GM13976 (cell line): ENCODE data around the gene RB1.

Source experiments
- DNase-seq: peaks from one replicate; pipeline ENCODE4 v3.0.0; 2012; ENCODE audit warnings: low spot score
- in situ Hi-C: fragments of 300-500 bp; cut with MboI; formaldehyde crosslinking; loops from one replicate; pipeline ENCODE4 v1.12.0; 2022; ENCODE audit warnings: low sequenced_read_pairs, mixed read lengths, inconsistent platforms; ENCODE audit not compliant: unreplicated experiment
- TF ChIP-seq, protein P1 (sequence below): IDR thresholded peaks from 2 replicates; pipeline ENCODE4 v1.5.1; 2012; ENCODE audit warnings: borderline replicate concordance, mild to moderate bottlenecking; ENCODE audit not compliant: insufficient read depth; ENCODE audit errors: extremely low read depth, missing control alignments, control extremely low read depth

The RB1 gene

DNA sequence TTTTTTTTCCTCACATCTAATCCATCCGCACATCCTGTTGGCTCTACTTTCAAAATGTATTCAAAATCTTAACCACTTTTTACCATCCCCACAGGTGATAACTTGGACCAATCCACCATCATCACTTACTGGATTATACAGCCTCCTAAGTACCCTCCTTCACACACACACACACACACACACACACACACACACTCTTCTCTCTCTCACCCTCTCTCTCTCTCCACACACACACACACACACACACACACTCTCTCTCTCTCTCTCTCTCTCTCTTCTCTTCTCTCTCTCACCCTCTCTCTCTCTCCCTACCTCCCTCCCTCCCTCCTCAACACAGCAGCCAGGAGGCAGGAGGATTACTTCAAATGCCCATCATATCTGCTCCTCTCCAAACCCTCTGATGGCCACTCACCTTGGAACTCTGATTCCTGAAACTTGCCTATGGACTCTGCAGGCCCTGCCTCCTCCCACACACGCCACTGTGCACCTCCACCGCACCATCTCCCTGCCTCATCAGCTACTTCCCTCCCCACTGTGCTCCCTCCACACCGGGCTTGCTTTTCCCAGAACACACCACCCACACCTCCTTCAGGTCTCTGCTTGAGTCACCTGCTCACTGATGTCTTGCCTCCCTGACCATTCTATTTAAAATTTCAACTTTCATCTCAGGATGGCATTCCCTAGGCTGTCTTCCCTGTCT is 189.7 kb downstream of the RB1 start:
- TF ChIP-seq, protein P1, sequence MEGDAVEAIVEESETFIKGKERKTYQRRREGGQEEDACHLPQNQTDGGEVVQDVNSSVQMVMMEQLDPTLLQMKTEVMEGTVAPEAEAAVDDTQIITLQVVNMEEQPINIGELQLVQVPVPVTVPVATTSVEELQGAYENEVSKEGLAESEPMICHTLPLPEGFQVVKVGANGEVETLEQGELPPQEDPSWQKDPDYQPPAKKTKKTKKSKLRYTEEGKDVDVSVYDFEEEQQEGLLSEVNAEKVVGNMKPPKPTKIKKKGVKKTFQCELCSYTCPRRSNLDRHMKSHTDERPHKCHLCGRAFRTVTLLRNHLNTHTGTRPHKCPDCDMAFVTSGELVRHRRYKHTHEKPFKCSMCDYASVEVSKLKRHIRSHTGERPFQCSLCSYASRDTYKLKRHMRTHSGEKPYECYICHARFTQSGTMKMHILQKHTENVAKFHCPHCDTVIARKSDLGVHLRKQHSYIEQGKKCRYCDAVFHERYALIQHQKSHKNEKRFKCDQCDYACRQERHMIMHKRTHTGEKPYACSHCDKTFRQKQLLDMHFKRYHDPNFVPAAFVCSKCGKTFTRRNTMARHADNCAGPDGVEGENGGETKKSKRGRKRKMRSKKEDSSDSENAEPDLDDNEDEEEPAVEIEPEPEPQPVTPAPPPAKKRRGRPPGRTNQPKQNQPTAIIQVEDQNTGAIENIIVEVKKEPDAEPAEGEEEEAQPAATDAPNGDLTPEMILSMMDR: no peak
- no peak for DNase-seq
- in situ Hi-C loops: loop anchor here (10.0 kb wide), 1 partner anchor 82 kb away; no protein-coding TSS in a partner anchor

DNA sequence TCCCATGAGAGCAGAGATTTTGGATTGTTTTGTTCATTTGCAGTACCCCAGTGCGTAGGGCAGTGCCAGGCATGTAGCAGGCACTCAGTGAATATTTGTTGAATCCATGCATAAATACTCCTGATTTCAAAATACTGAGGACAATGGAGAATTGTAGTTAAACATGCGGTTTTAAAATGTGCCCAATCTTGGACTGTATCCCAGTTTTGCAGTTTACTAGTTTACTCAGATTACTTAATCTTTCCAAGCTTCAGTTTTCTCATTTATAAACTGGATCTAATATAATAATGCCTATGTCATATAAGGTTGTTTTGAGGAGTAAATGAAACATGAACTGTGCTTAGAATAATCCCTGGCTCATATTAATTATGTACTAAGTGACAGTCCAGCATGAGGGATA is 190.3 kb downstream of the RB1 start:
- TF ChIP-seq, protein P1: no peak
- DNase-seq: no peak
- in situ Hi-C loops: loop anchor here (10.0 kb wide), 1 partner anchor 81 kb away; no protein-coding TSS in a partner anchor

DNA sequence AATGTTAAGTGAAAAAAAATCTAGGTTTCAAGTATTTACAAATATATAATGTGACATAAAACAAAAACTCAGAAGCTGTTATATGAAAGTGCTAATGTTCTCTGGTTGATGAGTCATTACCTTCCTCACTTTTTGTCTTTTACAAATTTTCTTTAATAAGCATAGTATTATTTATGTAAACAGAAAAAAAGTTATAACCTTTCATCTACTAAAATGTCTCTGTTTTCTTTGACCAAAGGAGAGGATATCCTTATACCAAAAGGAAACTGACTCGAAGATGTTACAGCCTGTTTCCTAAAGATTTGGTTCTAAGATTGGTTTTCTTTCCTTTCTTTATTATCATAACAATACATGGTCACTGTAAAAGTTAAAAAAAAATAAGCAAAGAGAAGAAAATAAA is 191.3 kb downstream of the RB1 start:
- DNase-seq: no peak
- in situ Hi-C loops: loop anchor here (10.0 kb wide), 1 partner anchor 80 kb away; no protein-coding TSS in a partner anchor
- TF ChIP-seq, protein P1: no peak

DNA sequence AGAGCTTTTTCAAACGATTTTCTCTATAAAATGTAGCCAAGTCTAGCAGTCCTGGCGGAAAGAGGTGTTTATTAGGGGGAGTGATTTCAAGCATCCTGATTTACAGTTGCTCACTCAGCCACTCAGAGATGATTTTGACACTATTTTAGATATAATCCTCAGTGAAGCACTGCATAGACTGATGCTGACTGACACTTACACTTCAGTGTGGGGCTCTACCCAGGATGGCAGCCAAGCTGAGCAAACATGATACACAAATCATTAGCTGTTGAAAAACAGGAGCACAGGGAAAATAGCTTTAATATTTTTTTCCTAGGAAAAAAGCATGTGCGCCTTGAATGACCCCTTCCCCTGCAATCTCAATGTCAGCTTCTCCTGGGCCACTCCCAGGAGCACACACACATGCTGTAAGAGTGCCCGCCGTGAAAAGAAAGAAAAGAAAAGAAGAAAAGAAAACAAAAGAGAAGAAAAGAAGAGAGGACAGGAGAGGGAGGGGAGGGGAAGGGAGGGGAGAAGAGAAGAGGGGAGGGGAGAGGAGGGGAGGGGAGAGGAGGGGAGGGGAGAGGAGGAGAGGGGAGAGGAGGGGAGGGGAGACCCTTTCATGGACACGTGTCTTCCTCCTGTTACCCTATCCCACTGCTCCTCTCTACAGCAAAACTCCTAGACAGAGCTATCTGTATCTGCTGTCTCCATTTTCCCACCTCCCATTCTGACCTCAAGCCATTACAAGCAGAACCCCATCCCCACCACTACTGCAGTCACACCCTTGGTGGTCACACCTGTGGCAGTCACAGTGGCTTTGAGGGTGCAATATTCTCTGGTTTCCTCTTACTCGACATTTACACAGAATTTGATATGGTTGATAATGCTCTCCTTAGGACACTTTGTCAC is 193.0 kb downstream of the RB1 start:
- DNase-seq: no peak
- in situ Hi-C loops: loop anchor here (10.0 kb wide), 1 partner anchor 78 kb away; no protein-coding TSS in a partner anchor
- TF ChIP-seq, protein P1: no peak

DNA sequence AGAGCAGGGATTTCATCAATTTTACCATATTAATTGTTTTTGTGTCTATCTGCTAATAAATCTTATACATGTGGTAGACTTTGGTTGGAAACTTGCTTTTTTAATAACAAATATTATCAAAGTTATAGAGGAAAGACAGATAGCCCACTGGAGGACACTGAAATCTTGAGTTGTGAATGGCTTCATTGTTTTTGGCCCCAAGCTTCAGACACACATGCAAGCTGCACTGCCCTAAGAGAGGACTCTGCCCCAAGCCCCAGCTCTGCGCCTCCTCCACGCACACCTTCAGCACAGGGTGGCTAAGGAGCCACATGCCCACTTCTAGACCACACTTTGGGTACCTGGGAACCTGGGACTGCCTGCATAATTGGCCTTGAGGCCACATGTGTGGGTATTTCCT is 194.1 kb downstream of the RB1 start:
- TF ChIP-seq, protein P1: no peak
- DNase-seq: no peak
- in situ Hi-C loops: loop anchor here (10.0 kb wide), 1 partner anchor 77 kb away; no protein-coding TSS in a partner anchor

DNA sequence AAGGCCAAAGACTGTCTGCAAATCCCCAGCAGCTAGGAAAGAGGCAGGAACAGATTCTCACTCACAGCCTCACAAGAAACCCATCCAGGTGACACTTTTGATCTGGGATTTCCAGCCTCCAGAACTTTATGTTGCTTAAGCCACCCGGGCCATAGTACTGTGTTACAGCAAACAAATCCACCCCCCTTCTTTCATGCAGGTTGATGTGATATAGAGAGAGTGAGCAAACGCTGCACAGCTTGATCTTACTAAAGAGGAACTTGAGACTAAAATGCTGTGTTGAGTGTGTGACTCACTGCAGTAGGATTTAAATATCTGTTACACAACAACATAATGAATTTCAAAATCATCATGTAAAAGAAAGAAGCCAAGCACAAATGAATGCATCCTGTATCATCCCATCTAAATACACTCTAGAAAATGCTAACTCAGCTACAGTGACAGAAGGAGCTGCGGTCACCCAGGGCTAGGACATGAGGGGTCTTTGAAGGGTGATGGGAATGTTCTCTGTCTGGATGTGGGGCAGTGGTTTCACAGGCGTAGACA is 197.2 kb downstream of the RB1 start:
- in situ Hi-C loops: no loop called here
- TF ChIP-seq, protein P1: no peak
- no peak for DNase-seq
